Measurements from ENCODE around the gene ETHE1.

DNA sequence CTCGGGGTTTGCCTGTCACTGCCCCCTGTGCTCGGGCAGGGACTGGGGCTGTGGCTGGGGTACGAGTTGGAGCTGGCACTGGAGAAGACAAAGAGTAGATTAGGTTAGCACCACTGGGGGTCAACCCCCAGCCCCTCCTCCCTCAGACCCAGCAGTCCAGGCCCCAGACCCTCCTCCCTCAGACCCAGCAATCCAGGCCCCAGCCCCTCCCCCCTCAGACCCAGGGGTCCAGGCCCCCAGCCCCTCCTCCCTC lies 25.1 kb upstream of the ETHE1 start:
- TF ChIP-seq, protein P1, sequence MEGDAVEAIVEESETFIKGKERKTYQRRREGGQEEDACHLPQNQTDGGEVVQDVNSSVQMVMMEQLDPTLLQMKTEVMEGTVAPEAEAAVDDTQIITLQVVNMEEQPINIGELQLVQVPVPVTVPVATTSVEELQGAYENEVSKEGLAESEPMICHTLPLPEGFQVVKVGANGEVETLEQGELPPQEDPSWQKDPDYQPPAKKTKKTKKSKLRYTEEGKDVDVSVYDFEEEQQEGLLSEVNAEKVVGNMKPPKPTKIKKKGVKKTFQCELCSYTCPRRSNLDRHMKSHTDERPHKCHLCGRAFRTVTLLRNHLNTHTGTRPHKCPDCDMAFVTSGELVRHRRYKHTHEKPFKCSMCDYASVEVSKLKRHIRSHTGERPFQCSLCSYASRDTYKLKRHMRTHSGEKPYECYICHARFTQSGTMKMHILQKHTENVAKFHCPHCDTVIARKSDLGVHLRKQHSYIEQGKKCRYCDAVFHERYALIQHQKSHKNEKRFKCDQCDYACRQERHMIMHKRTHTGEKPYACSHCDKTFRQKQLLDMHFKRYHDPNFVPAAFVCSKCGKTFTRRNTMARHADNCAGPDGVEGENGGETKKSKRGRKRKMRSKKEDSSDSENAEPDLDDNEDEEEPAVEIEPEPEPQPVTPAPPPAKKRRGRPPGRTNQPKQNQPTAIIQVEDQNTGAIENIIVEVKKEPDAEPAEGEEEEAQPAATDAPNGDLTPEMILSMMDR (IDR thresholded peaks at IDR 0.05) = no peak
- TF ChIP-seq POLR2AphosphoS5 (IDR thresholded peaks at IDR 0.05) = no peak
